Renal cortical epithelial cell (primary cell): ENCODE results near the gene SNRPD2. TPM values are rescaled to one million over a fixed set of nuclear protein-coding genes. Genes with fewer than 3 reads are reported as not detected.
"Not testable (repeated sequence)": the region's sequence is repeated elsewhere in the genome, so short reads cannot be mapped to it uniquely, and the experiment has no call there.

ENCODE experiments used
- DNase-seq: peaks from one replicate; pipeline ENCODE4 v3.0.0-alpha.2; 2011; ENCODE audit warnings: low read depth
- total RNA-seq: library from RNA; depleted of rRNA; stranded (reverse); fragments of >200 nt; gene quantifications from 2 replicates; pipeline ENCODE4 v1.2.3, GENCODE V29; 2014

SNRPD2 gene
- total RNA-seq, 1 donor from 2014 or later, result 120 TPM

GRCh38 chr19:45705115-45705514 lies 13.4 kb upstream of the SNRPD2 start:
- DNase-seq, result no peak

DNA sequence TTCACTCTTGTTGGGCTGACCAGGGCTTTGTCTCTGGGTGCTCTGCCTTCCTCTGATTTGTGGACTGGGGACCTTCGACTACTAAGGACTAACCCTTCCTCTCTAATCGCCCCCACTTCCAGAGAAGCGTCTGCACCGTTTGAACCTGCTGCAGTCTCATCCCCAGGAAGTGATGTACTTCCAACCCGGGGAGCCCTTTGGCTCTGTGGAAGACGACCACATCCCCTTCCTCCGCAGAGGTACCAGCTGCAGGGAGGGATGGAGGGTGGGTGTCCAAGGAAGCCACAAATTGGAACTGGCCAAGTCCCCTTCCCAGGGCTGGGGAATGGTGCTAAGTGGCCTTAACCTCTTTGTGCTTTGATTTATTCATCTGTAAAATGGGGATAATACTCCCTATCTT lies 9.9 kb upstream of the SNRPD2 start:
- no peak for DNase-seq

GRCh38 chr19:45693106-45693788 lies 1.5 kb upstream of the SNRPD2 start:
- peak; percentile 33 for DNase-seq

GRCh38 chr19:45692187-45693105 lies 693 bp upstream of the SNRPD2 start, which contains the start of gene QPCTL:
Gene QPCTL (plus strand): TSS chr19:45692666. CDS start chr19:45692704, 38 bp downstream.
- DNase-seq, result peak; percentile 99

DNA sequence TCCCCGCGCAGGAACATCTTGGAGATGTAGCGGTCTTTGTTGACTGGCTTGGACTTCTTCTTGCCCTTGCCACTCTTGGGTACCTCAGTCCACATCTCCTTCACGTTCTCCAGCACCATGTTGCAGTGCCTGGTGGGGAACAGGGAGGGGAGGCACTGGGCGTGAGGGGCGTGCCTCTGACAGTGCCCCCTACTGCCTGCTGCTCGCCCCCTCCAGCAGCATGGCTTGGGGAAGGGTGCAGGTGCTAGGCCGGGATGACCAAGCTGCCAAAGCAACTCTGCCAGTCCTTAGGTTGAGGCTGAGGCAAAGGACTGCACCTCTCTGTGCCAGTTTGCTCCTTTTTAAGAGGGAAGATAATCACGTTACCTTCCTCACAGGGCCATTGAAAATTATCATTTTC lies 4.2 kb downstream of the SNRPD2 start:
- no peak for DNase-seq

- not testable (repeated sequence) for DNase-seq
Observed at GRCh38 chr19:45685045-45685444, 6.7 kb downstream of the SNRPD2 start.

- DNase-seq, result no peak
Observed at GRCh38 chr19:45682908-45683307, 8.8 kb downstream of the SNRPD2 start.

GRCh38 chr19:45682117-45682516 lies 9.6 kb downstream of the SNRPD2 start:
- no peak for DNase-seq

DNA sequence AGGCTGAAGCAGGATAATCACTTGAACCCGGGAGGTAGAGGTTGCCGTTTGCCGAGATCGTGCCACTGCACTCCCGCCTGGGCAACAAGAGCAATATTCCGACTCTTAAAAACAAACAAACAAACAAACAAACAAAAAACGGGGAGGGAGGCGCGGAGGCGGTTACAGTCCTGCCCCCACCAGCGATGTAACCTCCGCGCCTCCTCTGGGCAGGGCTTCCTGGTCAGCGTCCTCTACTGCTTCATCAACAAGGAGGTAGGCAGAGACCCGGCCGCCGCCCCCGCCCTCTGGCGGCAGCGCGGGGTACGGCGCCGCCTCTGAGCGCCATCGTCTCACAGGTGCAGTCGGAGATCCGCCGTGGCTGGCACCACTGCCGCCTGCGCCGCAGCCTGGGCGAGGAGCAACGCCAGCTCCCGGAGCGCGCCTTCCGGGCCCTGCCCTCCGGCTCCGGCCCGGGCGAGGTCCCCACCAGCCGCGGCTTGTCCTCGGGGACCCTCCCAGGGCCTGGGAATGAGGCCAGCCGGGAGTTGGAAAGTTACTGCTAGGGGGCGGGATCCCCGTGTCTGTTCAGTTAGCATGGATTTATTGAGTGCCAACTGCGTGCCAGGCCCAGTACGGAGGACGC lies 10.2 kb downstream of the SNRPD2 start:
- DNase-seq, result peak; percentile 67

DNA sequence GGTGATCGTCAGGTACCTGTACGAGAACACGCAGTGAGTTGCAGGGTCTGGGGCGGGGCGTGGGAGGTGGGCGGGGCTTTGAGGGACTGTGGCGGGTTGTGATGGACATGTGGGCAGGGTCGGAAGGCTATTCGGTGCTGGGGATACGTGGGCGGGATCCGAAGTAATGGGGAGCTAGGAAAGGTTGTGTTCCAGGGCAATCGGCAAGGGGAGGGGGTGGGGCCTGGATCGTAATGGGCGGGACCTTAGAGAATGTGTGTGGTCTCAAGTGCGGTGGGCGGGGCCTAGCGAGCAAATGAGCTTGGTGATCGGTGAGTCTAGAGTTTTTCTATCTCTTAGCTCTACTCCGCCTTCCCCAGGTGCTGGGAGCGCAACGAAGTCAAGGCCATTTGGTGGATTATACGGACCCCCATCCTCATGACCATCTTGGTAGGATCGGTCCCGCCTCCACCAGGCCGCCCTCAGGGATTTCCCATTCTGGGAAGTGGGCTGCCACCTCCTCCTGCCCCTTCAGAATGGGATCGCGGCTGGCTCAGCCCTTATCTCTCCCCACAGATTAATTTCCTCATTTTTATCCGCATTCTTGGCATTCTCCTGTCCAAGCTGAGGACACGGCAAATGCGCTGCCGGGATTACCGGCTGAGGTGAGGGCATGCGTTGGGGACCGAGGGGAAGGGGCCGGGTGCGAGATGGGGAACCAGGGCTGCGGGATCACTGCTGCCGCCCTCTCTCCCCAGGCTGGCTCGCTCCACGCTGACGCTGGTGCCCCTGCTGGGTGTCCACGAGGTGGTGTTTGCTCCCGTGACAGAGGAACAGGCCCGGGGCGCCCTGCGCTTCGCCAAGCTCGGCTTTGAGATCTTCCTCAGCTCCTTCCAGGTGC lies 14.2 kb downstream of the SNRPD2 start:
- DNase-seq, result peak; percentile 98

DNA sequence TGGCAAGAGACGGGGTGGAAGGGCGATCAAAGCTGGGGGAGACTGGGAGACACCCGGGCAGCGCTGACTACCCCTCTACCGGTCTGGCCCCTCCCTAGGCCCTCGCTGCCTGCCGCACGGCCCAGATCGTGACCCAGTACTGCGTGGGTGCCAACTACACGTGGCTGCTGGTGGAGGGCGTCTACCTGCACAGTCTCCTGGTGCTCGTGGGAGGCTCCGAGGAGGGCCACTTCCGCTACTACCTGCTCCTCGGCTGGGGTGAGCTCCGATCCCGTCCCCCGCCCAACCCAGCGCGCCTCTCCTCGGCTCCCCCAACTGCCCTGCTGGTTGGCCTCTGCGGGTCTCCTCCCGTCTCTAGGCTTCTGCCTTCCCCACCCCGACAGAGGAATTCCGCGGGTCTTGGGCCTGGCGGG lies 14.9 kb downstream of the SNRPD2 start:
- no peak for DNase-seq

- no peak for DNase-seq
Observed at GRCh38 chr19:45674946-45675345, 16.8 kb downstream of the SNRPD2 start.

DNA sequence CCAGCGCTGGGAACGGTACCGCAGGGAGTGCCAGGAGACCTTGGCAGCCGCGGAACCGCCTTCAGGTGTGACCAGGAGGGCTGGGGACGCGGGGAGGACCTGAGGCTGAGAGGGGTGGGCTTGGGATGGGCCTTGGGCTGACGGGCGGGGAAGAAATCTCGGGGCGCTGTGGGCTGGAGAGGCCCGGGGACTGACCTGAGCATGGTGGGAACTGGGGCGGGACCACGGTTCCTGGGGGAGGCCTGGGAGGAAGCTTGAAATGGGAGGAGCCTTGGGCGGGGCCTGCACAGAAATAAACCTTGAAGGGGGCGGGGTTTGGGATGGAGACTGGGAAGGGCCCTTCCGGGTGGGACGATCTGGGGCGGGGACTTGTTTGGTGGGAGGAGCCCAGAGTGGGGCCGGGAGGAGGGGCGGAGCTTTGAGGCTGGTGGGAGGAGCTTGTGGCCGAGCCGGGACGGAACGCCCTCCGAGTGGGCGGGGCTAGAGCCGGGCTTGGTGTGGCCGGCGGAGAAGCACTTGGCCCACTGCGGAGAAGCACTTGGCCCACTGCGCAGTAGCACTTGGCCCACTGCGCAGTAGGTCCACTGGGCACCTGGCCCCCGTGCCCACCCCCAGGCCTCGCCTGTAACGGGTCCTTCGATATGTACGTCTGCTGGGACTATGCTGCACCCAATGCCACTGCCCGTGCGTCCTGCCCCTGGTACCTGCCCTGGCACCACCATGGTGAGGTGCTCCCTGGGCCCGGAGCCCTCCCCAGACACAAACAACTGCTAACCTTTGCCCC lies 20.9 kb downstream of the SNRPD2 start:
- DNase-seq, result peak; percentile 79

DNA sequence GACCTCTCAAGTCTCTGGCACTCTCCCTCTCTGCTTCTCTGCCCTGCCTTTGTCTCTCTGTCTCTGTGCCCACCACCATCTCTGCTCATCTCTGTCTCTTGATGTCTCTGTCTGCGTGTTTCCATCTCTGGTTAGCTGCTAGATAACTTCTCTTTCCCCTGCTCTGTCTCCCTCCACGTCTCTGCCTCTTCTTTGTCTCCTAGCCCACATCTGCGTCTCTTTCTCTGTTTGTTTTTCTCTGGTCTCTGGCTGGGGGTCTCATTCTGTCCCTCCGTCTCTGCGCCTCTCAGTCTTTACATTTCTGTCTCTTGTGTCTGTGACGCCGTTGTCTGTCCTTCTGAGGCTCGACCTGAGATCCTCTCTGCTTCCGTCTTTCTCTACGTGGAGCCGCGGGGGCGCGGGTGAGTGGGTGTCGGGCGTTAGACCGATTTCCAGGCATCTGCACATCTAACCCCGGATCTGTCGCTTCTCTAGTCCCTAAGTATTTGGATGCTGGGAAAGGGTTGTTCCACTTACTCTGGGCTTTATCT lies 23.3 kb downstream of the SNRPD2 start:
- no peak for DNase-seq

DNA sequence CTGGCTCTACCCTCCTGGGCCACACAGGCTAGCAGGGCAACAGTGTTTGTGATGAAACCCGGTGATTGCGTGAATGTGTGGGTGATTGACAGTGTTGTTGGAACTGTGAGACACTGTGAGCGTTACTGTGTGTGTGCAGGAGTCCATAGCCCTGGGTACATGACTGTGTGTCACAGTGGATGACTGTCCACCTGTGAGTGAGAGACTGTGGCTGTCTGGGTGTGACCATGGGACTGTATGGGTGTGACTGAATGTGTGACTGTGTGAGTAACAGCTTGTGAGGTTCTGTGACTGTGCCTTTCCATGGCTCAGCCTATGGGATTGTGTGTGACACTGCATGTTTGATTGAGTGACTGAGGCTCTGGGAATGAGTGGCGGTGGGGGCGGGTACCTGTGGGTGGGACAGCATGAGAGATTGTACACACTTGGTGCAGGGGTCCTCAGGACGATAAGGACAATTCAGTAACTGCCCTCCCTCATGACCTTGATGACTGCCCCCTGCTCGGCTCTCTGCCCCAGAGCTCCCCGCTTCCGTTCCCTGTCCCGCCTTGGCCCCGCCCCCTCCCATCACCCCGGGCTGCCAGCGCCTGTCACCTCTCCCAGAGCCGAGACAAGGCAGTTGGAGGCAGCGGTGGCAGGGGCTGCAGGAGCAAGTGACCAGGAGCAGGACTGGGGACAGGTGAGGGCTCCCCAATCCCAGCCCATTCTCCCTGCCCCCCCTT lies 24.0 kb downstream of the SNRPD2 start, which contains the start of gene GIPR:
TSS of gene GIPR (plus strand) at position 602 of the 722 bp plus-strand sequence. CDS start 1,300 bp downstream, outside the sequence.
- peak; percentile 73 for DNase-seq

GRCh38 chr19:45664575-45664974 lies 27.2 kb downstream of the SNRPD2 start:
- no peak for DNase-seq

- DNase-seq, result no peak
Observed at GRCh38 chr19:45663800-45664199, 28.0 kb downstream of the SNRPD2 start.

DNA sequence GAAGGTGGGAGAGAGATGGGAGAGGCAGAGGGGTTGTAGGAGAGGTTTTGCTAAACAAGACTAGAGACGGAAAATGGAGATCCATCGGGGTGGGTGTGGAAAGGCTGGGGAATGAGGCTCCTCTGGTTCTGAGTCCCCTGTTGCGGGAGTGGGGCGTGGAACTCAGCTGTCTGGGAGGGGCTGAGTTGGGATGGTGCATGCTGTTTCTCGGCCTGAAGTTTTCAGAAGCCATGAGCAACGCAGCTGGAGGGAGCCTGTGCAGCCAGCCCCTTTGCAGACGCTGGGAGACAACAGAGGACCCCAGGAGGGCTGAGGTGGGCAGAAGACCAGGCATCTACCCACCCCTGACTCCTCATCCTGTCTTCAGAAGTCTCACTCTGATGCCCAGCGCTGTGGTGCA lies 31.1 kb downstream of the SNRPD2 start:
- DNase-seq, result no peak

DNA sequence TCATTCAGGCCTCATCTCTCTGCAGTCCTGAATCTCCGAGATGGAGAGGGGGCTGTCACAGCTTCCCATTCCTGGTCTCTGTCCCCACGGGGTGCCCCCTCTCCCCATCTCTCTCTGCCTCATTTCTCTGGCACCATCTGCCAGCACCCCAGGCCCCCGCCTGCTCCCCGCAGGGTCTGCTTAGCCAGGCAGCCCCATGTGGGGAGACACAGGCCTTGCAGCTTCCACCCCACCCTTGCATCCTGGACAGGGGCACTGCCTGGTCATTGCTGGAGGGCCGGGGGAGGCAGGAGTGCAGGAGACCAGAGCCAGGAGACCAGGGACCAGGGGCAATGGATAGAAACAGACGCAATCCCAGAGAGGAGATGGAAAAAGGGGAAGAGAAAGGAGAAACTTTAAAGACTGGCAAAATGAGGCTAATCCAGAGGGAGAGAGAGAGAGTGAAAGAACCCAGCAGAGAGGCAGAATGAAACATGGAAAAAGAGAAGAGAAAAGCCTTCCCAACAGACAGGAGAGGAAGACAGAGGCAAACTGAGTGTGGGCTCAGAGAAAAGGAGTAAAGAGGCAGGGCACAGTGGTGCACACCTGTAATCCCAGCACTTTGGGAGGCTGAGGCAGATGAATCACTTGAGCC lies 32.5 kb downstream of the SNRPD2 start:
- no peak for DNase-seq
